Measurements from ENCODE around the gene UBE2K. TPM values are rescaled to one million over a fixed set of nuclear protein-coding genes. Genes with fewer than 3 reads are reported as not detected.
"Not testable (repeated sequence)": the region's sequence is repeated elsewhere in the genome, so short reads cannot be mapped to it uniquely, and the experiment has no call there.

Gene UBE2K
- total and polyA plus RNA-seq, 2 experiments from 2014 or later, result 40.4 to 112 TPM

DNA sequence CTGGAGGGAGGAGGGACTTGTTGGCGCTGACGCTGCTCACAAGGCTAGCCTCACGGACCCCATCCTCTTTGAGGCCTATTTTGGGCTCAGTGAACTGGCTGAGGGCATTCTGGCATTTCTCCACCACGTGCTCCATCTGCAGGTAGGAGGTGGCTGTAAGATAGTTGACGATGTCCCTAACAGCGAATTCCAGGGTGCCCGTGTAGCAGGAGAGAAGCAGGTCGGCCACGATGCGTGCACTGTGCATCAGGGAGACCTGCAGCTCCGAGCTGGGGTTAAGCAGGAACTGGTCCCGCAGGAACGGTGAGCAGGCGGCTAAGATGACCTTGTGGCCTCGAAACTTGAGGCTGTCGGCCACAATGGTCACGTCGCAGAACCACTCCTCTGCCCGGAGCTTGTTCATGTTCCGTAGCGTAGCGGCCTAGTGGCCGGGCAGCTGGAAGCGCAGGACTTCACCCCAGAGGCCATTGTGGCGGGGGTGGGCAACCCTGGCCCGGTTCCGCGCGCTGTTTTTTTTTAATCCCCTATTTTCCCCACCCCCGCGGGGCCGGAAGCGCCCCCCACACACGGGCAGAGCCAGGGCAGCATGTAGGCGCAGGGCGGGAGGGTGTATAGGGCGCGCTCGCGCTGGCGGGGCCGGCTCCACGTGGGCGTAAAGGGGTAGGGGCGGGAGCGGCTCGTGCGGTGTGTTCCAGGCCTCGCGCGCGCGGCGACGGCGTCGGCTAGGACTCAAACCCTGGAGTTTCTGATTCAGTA lies 73.2 kb downstream of the UBE2K start:
- H3K27ac ChIP-seq, result no peak overlapping the region
- TF ChIP-seq EZH2phosphoT487 (IDR thresholded peaks at IDR 0.05; ENCODE audit: low read depth, severe bottlenecking, unreplicated experiment) (no peak), EZH2 (IDR thresholded peaks at IDR 0.05; ENCODE audit: borderline replicate concordance) (no peak)
- TF ChIP-seq, protein P1, sequence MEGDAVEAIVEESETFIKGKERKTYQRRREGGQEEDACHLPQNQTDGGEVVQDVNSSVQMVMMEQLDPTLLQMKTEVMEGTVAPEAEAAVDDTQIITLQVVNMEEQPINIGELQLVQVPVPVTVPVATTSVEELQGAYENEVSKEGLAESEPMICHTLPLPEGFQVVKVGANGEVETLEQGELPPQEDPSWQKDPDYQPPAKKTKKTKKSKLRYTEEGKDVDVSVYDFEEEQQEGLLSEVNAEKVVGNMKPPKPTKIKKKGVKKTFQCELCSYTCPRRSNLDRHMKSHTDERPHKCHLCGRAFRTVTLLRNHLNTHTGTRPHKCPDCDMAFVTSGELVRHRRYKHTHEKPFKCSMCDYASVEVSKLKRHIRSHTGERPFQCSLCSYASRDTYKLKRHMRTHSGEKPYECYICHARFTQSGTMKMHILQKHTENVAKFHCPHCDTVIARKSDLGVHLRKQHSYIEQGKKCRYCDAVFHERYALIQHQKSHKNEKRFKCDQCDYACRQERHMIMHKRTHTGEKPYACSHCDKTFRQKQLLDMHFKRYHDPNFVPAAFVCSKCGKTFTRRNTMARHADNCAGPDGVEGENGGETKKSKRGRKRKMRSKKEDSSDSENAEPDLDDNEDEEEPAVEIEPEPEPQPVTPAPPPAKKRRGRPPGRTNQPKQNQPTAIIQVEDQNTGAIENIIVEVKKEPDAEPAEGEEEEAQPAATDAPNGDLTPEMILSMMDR (IDR thresholded peaks at IDR 0.05; ENCODE audit: poor library complexity), result no peak
- no peaks in the 10 kb centered on the region for H3K27me3 ChIP-seq
- no peak overlapping the region for H3K4me3 ChIP-seq
- H3K79me2 ChIP-seq, result peaks cover 14% of the 10 kb centered on the region
- H3K36me3 ChIP-seq (replicated peaks; ENCODE audit: insufficient read depth, low read depth), result peaks cover 2% of the 10 kb centered on the region
- H3K4me1 ChIP-seq (ENCODE audit: insufficient read depth), result no peaks in the 10 kb centered on the region
- no peaks in the 10 kb centered on the region for H3K9me2 ChIP-seq (replicated peaks; ENCODE audit: insufficient read depth)
- 99% methylated on average over 52 of the region's 57 CpGs for WGBS (ENCODE audit: low lambda C conversion rate, missing lambda C conversion rate)
- H3K4me2 ChIP-seq, result no peak overlapping the region
- no peaks in the 10 kb centered on the region for H3K9me3 ChIP-seq (ENCODE audit: low read depth)
- DNase-seq (ENCODE audit: low spot score), result no peak
- no peak overlapping the region for H2AFZ ChIP-seq
- H4K20me1 ChIP-seq (ENCODE audit: insufficient read depth, poor library complexity, severe bottlenecking), result peaks cover 3% of the 10 kb centered on the region

GRCh38 chr4:39781988-39782387 lies 84.1 kb downstream of the UBE2K start:
- not testable (repeated sequence) for H3K27ac ChIP-seq; H3K4me3 ChIP-seq; DNase-seq (ENCODE audit: low spot score); H3K9me2 ChIP-seq (replicated peaks; ENCODE audit: insufficient read depth); H3K9me3 ChIP-seq (ENCODE audit: low read depth); H2AFZ ChIP-seq; H3K4me2 ChIP-seq; H4K20me1 ChIP-seq (ENCODE audit: insufficient read depth, poor library complexity, severe bottlenecking); H3K4me1 ChIP-seq (ENCODE audit: insufficient read depth); H3K36me3 ChIP-seq (replicated peaks; ENCODE audit: insufficient read depth, low read depth); H3K27me3 ChIP-seq; H3K79me2 ChIP-seq
- WGBS (ENCODE audit: low lambda C conversion rate, missing lambda C conversion rate), result 93% methylated on average over 2 of the region's 2 CpGs

GRCh38 chr4:39785083-39785482 lies 87.1 kb downstream of the UBE2K start:
- H3K9me2 ChIP-seq (replicated peaks; ENCODE audit: insufficient read depth), result no peaks in the 10 kb centered on the region
- no peak overlapping the region for H3K4me2 ChIP-seq
- H3K4me1 ChIP-seq (ENCODE audit: insufficient read depth), result no peaks in the 10 kb centered on the region
- no peak overlapping the region for H2AFZ ChIP-seq
- no peaks in the 10 kb centered on the region for H3K9me3 ChIP-seq (ENCODE audit: low read depth)
- 50% methylated on average over 1 of the region's 1 CpG for WGBS (ENCODE audit: low lambda C conversion rate, missing lambda C conversion rate)
- no peaks in the 10 kb centered on the region for H3K27me3 ChIP-seq
- DNase-seq (ENCODE audit: low spot score), result no peak
- H3K27ac ChIP-seq, result no peak overlapping the region
- no peaks in the 10 kb centered on the region for H3K36me3 ChIP-seq (replicated peaks; ENCODE audit: insufficient read depth, low read depth)
- no peaks in the 10 kb centered on the region for H3K79me2 ChIP-seq
- H3K4me3 ChIP-seq, result no peak overlapping the region
- H4K20me1 ChIP-seq (ENCODE audit: insufficient read depth, poor library complexity, severe bottlenecking), result no peaks in the 10 kb centered on the region
- TF ChIP-seq EZH2phosphoT487 (IDR thresholded peaks at IDR 0.05; ENCODE audit: low read depth, severe bottlenecking, unreplicated experiment), result no peak
- TF ChIP-seq, protein P1 (IDR thresholded peaks at IDR 0.05; ENCODE audit: poor library complexity), result no peak
- TF ChIP-seq EZH2 (IDR thresholded peaks at IDR 0.05; ENCODE audit: borderline replicate concordance), result no peak

GRCh38 chr4:39786838-39787237 lies 88.9 kb downstream of the UBE2K start:
- 85% methylated on average over 4 of the region's 4 CpGs for WGBS (ENCODE audit: low lambda C conversion rate, missing lambda C conversion rate)

More at GRCh38 chr4:39786838-39787237, 88.9 kb downstream of the UBE2K start:
- Histone ChIP-seq H3K4me3 (no peak overlapping the region), H4K20me1 (ENCODE audit: insufficient read depth, poor library complexity, severe bottlenecking) (no peaks in the 10 kb centered on the region), H2AFZ (no peak overlapping the region), H3K79me2 (no peaks in the 10 kb centered on the region), H3K27me3 (no peaks in the 10 kb centered on the region), H3K27ac (no peak overlapping the region), H3K36me3 (replicated peaks; ENCODE audit: insufficient read depth, low read depth) (no peaks in the 10 kb centered on the region), H3K9me2 (replicated peaks; ENCODE audit: insufficient read depth) (no peaks in the 10 kb centered on the region), H3K4me1 (ENCODE audit: insufficient read depth) (no peaks in the 10 kb centered on the region), H3K4me2 (no peak overlapping the region), H3K9me3 (ENCODE audit: low read depth) (no peaks in the 10 kb centered on the region)
- TF ChIP-seq, protein P1 (IDR thresholded peaks at IDR 0.05; ENCODE audit: poor library complexity), result no peak
- TF ChIP-seq EZH2phosphoT487 (IDR thresholded peaks at IDR 0.05; ENCODE audit: low read depth, severe bottlenecking, unreplicated experiment), result no peak
- TF ChIP-seq EZH2 (IDR thresholded peaks at IDR 0.05; ENCODE audit: borderline replicate concordance), result no peak
- no peak for DNase-seq (ENCODE audit: low spot score)

Measured in hepatocyte (in vitro differentiated cells).